ENCODE measurements around the gene ASRGL1.
"Not testable (repeated sequence)": the region's sequence is repeated elsewhere in the genome, so short reads cannot be mapped to it uniquely, and the experiment has no call there.

Gene ASRGL1

GRCh38 chr11:62368861-62369477 is 31.7 kb downstream of the ASRGL1 start:
- H3K36me3 ChIP-seq (ENCODE audit: insufficient read depth, low read length); H3K4me3 ChIP-seq (ENCODE audit: low read length); H2AFZ ChIP-seq (ENCODE audit: low read depth, low read length); H3K27me3 ChIP-seq (ENCODE audit: insufficient read depth, low read length); H3K4me1 ChIP-seq (ENCODE audit: insufficient read depth, low read length); H3K9me3 ChIP-seq (ENCODE audit: low read length): not testable (repeated sequence)

- Histone ChIP-seq H3K4me3 (ENCODE audit: low read length) (no peak overlapping the region), H3K27me3 (ENCODE audit: insufficient read depth, low read length) (no peaks in the 10 kb centered on the region), H3K9me3 (ENCODE audit: low read length) (peaks cover 4% of the 10 kb centered on the region), H3K4me1 (ENCODE audit: insufficient read depth, low read length) (no peaks in the 10 kb centered on the region), H3K36me3 (ENCODE audit: insufficient read depth, low read length) (no peaks in the 10 kb centered on the region), H2AFZ (ENCODE audit: low read depth, low read length) (no peak overlapping the region)
Measured at GRCh38 chr11:62370743-62371440, 33.6 kb downstream of the ASRGL1 start.

GRCh38 chr11:62372871-62373270 is 35.6 kb downstream of the ASRGL1 start:
- H3K9me3 ChIP-seq (ENCODE audit: low read length) = peaks cover 4% of the 10 kb centered on the region
- H3K27me3 ChIP-seq (ENCODE audit: insufficient read depth, low read length) = no peaks in the 10 kb centered on the region
- no peaks in the 10 kb centered on the region for H3K4me1 ChIP-seq (ENCODE audit: insufficient read depth, low read length)
- H3K4me3 ChIP-seq (ENCODE audit: low read length) = no peak overlapping the region
- no peak overlapping the region for H2AFZ ChIP-seq (ENCODE audit: low read depth, low read length)
- no peaks in the 10 kb centered on the region for H3K36me3 ChIP-seq (ENCODE audit: insufficient read depth, low read length)

- H2AFZ ChIP-seq (ENCODE audit: low read depth, low read length) = no peak overlapping the region
- H3K27me3 ChIP-seq (ENCODE audit: insufficient read depth, low read length) = no peaks in the 10 kb centered on the region
- no peaks in the 10 kb centered on the region for H3K36me3 ChIP-seq (ENCODE audit: insufficient read depth, low read length)
- no peak overlapping the region for H3K4me3 ChIP-seq (ENCODE audit: low read length)
- no peaks in the 10 kb centered on the region for H3K4me1 ChIP-seq (ENCODE audit: insufficient read depth, low read length)
- no peaks in the 10 kb centered on the region for H3K9me3 ChIP-seq (ENCODE audit: low read length)
Measured at GRCh38 chr11:62373464-62374119, 36.3 kb downstream of the ASRGL1 start.

- Histone ChIP-seq H3K27me3 (ENCODE audit: insufficient read depth, low read length) (no peaks in the 10 kb centered on the region), H3K9me3 (ENCODE audit: low read length) (no peaks in the 10 kb centered on the region), H3K4me3 (ENCODE audit: low read length) (no peak overlapping the region), H3K36me3 (ENCODE audit: insufficient read depth, low read length) (no peaks in the 10 kb centered on the region), H2AFZ (ENCODE audit: low read depth, low read length) (no peak overlapping the region), H3K4me1 (ENCODE audit: insufficient read depth, low read length) (no peaks in the 10 kb centered on the region)
Measured at GRCh38 chr11:62374801-62375200, 37.6 kb downstream of the ASRGL1 start.

- H3K4me1 ChIP-seq (ENCODE audit: insufficient read depth, low read length); H3K9me3 ChIP-seq (ENCODE audit: low read length); H3K4me3 ChIP-seq (ENCODE audit: low read length); H2AFZ ChIP-seq (ENCODE audit: low read depth, low read length); H3K27me3 ChIP-seq (ENCODE audit: insufficient read depth, low read length); H3K36me3 ChIP-seq (ENCODE audit: insufficient read depth, low read length): not testable (repeated sequence)
Measured at GRCh38 chr11:62378459-62379063, 41.3 kb downstream of the ASRGL1 start.

- H2AFZ ChIP-seq (ENCODE audit: low read depth, low read length); H3K36me3 ChIP-seq (ENCODE audit: insufficient read depth, low read length); H3K4me1 ChIP-seq (ENCODE audit: insufficient read depth, low read length); H3K27me3 ChIP-seq (ENCODE audit: insufficient read depth, low read length); H3K9me3 ChIP-seq (ENCODE audit: low read length); H3K4me3 ChIP-seq (ENCODE audit: low read length): not testable (repeated sequence)
Measured at GRCh38 chr11:62379586-62379985, 42.3 kb downstream of the ASRGL1 start.

- H3K27me3 ChIP-seq (ENCODE audit: insufficient read depth, low read length); H3K4me1 ChIP-seq (ENCODE audit: insufficient read depth, low read length); H2AFZ ChIP-seq (ENCODE audit: low read depth, low read length); H3K9me3 ChIP-seq (ENCODE audit: low read length); H3K4me3 ChIP-seq (ENCODE audit: low read length); H3K36me3 ChIP-seq (ENCODE audit: insufficient read depth, low read length): not testable (repeated sequence)
Measured at GRCh38 chr11:62380821-62381245, 43.6 kb downstream of the ASRGL1 start.

GRCh38 chr11:62383822-62384221 is 46.6 kb downstream of the ASRGL1 start:
- Histone ChIP-seq H3K4me1 (ENCODE audit: insufficient read depth, low read length) (no peaks in the 10 kb centered on the region), H3K4me3 (ENCODE audit: low read length) (no peak overlapping the region), H3K27me3 (ENCODE audit: insufficient read depth, low read length) (no peaks in the 10 kb centered on the region), H3K9me3 (ENCODE audit: low read length) (no peaks in the 10 kb centered on the region), H2AFZ (ENCODE audit: low read depth, low read length) (no peak overlapping the region), H3K36me3 (ENCODE audit: insufficient read depth, low read length) (no peaks in the 10 kb centered on the region)

GRCh38 chr11:62386083-62386482 is 48.8 kb downstream of the ASRGL1 start:
- not testable (repeated sequence) for H3K4me1 ChIP-seq (ENCODE audit: insufficient read depth, low read length); H3K4me3 ChIP-seq (ENCODE audit: low read length); H3K27me3 ChIP-seq (ENCODE audit: insufficient read depth, low read length); H2AFZ ChIP-seq (ENCODE audit: low read depth, low read length); H3K9me3 ChIP-seq (ENCODE audit: low read length); H3K36me3 ChIP-seq (ENCODE audit: insufficient read depth, low read length)

GRCh38 chr11:62387381-62387780 is 50.1 kb downstream of the ASRGL1 start:
- no peak overlapping the region for H2AFZ ChIP-seq (ENCODE audit: low read depth, low read length)
- H3K4me1 ChIP-seq (ENCODE audit: insufficient read depth, low read length) = no peaks in the 10 kb centered on the region
- no peaks in the 10 kb centered on the region for H3K27me3 ChIP-seq (ENCODE audit: insufficient read depth, low read length)
- no peaks in the 10 kb centered on the region for H3K9me3 ChIP-seq (ENCODE audit: low read length)
- no peaks in the 10 kb centered on the region for H3K36me3 ChIP-seq (ENCODE audit: insufficient read depth, low read length)
- no peak overlapping the region for H3K4me3 ChIP-seq (ENCODE audit: low read length)

GRCh38 chr11:62388999-62389398 is 51.8 kb downstream of the ASRGL1 start:
- H3K27me3 ChIP-seq (ENCODE audit: insufficient read depth, low read length) = no peaks in the 10 kb centered on the region
- no peak overlapping the region for H2AFZ ChIP-seq (ENCODE audit: low read depth, low read length)
- no peaks in the 10 kb centered on the region for H3K4me1 ChIP-seq (ENCODE audit: insufficient read depth, low read length)
- no peak overlapping the region for H3K4me3 ChIP-seq (ENCODE audit: low read length)
- no peaks in the 10 kb centered on the region for H3K9me3 ChIP-seq (ENCODE audit: low read length)
- no peaks in the 10 kb centered on the region for H3K36me3 ChIP-seq (ENCODE audit: insufficient read depth, low read length)

- no peaks in the 10 kb centered on the region for H3K36me3 ChIP-seq (ENCODE audit: insufficient read depth, low read length)
- H2AFZ ChIP-seq (ENCODE audit: low read depth, low read length) = no peak overlapping the region
- no peak overlapping the region for H3K4me3 ChIP-seq (ENCODE audit: low read length)
- H3K4me1 ChIP-seq (ENCODE audit: insufficient read depth, low read length) = peaks cover 2% of the 10 kb centered on the region
- H3K27me3 ChIP-seq (ENCODE audit: insufficient read depth, low read length) = no peaks in the 10 kb centered on the region
- no peaks in the 10 kb centered on the region for H3K9me3 ChIP-seq (ENCODE audit: low read length)
Measured at GRCh38 chr11:62390237-62390636, 53.0 kb downstream of the ASRGL1 start.
